Embryonic facial prominence (tissue), 1 donor: ENCODE results near the gene GPR15LG.

Experiments used
- DNase-seq: peaks from one replicate; pipeline ENCODE4 v3.0.0-alpha.2; 2016; ENCODE audit errors: extremely low spot score

GPR15LG gene

GRCh38 chr10:84214612-84215235, 41.1 kb downstream of the GPR15LG start:
- DNase-seq = no peak

- no peak for DNase-seq
Measured at GRCh38 chr10:84216834-84217233, 43.2 kb downstream of the GPR15LG start.

GRCh38 chr10:84217746-84218145, 44.1 kb downstream of the GPR15LG start:
- DNase-seq = no peak

GRCh38 chr10:84221916-84222315, 48.3 kb downstream of the GPR15LG start:
- no peak for DNase-seq

DNA sequence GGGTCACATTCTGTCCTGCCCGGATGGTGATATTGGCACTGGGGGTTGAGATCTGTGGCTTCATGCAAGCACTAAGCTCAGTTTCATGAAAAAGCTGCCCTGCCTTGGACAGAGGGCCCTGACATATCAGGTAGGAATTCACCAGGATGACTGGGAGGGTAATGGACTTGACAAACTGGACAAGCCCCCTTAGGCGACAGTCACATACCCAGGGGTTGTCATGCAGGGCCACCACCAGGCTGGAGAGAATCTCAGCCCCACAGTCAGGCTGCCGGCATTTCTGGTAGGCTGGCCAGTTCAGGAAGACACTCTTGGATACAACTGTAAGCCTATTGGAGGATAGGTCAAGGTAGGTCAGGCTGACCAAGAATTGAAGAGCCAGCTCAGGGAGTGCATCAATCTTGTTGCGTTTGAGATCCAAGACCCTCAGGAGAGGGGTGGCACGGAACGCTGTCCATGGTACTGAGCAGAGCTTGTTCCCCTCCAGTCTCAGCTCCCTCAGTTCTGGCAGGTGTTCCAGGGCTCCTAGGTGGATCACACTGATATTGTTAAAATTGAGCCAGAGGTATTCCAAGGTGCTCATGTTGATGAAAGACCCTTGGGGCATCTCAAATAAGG, 50.9 kb downstream of the GPR15LG start:
- DNase-seq = no peak

GRCh38 chr10:84225427-84226173, 52.0 kb downstream of the GPR15LG start, which contains the start of gene LRIT2:
Gene LRIT2 (minus strand): TSS chr10:84225544. CDS start chr10:84225520, 24 bp downstream.
- DNase-seq = no peak

DNA sequence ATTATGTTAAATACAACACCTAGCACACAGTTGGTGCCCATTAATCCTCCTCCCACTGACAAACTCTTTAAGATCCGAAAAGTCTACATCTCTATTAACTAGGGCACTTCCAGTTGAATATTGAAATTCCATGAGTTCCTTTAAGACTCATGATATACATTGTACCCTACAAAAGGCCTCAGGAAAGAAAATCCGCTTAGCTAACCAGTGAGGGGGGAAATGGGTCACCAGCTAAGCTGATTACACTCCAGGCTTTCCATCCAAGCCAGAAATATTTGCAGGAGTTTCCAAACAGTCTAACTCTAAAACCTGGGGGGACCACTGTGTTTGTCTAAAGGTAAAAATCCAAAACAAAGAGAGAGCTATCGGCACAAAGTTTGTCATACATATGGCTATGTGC, 53.0 kb downstream of the GPR15LG start:
- no peak for DNase-seq

GRCh38 chr10:84227810-84228209, 54.2 kb downstream of the GPR15LG start:
- DNase-seq = no peak

DNA sequence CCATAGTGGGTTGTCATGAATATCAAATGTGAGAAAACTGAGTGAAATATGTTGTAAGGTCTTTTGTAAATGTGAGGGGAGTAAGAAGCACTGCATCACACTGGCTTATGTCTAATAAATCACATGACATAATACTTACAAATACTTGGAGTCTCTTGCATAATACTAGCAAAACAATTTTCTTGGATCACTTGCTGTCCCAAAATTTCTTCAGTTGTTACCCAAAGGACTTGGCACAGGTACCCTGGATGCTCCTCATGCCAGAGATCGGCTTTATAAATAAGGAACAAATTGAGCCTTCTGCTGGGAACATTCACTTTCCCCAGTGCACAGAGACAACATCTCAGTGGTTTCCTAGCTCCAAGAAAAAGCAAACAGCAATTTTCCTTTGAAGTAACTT, 56.8 kb downstream of the GPR15LG start:
- DNase-seq = no peak

DNA sequence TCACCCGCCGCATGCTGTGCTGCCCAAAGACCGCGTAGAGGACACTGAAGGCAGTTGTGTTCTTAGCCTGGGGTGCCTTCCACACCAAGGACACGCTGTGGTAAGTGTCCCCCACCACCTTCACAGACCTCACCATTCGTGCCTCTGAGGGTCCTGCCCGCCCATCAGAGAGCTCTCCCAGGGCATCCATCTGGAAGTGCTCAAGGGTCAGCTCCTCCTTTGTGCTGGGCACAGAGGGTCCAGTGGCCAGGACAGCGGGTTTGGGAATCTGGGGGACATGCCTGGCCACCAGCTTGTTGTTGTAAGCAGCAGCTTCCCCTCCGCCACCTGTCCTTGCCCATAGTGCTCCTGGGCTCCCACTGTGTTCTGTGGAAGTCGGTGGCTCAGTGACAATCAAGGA, 58.8 kb downstream of the GPR15LG start:
- DNase-seq = no peak

GRCh38 chr10:84233940-84234339, 60.3 kb downstream of the GPR15LG start:
- DNase-seq = no peak

DNA sequence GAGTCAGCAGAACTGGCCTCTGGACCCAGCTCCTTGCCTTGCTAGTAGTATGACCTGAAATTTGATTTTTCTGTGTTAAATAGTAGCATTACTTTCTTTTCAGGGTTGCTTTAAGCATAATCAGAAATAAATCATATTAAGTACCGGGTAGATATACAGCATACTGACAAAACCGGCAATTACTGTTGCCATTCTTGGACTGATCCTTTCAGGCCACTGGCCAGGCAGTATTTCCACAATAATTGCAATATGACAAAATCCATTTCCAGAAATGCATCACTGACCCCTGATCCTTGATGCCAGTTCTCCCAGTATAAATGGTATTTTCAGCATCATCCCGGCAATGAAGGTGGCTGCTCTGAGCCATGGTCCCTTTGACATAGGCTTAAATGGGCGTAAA, 60.9 kb downstream of the GPR15LG start:
- no peak for DNase-seq
